ENCODE data around the gene OR13J1. TPM values are rescaled to one million over a fixed set of nuclear protein-coding genes. Genes with fewer than 3 reads are reported as not detected.
"Not testable (repeated sequence)": the region's sequence is repeated elsewhere in the genome, so short reads cannot be mapped to it uniquely, and the experiment has no call there.

Gene OR13J1
- total RNA-seq, 1 experiment from 2014 or later = not detected

GRCh38 chr9:35905051-35905781 lies 35.0 kb upstream of the OR13J1 start:
- DNase-seq (ENCODE audit: low read depth) = peak; percentile 84

- no peak for DNase-seq (ENCODE audit: low read depth)
Observed at GRCh38 chr9:35904338-35904737, 34.1 kb upstream of the OR13J1 start.

- peak; percentile 69 for DNase-seq (ENCODE audit: low read depth)
Observed at GRCh38 chr9:35903049-35903448, 32.8 kb upstream of the OR13J1 start.

- no peak for DNase-seq (ENCODE audit: low read depth)
Observed at GRCh38 chr9:35899021-35899420, 28.8 kb upstream of the OR13J1 start.

GRCh38 chr9:35898337-35898736 lies 28.1 kb upstream of the OR13J1 start:
- no peak for DNase-seq (ENCODE audit: low read depth)

GRCh38 chr9:35897376-35898099 lies 27.3 kb upstream of the OR13J1 start:
- DNase-seq (ENCODE audit: low read depth) = not testable (repeated sequence)

- DNase-seq (ENCODE audit: low read depth) = no peak
Observed at GRCh38 chr9:35896570-35896969, 26.4 kb upstream of the OR13J1 start.

- DNase-seq (ENCODE audit: low read depth) = no peak
Observed at GRCh38 chr9:35892051-35892450, 21.9 kb upstream of the OR13J1 start.

- no peak for DNase-seq (ENCODE audit: low read depth)
Observed at GRCh38 chr9:35891646-35892045, 21.4 kb upstream of the OR13J1 start.

- not testable (repeated sequence) for DNase-seq (ENCODE audit: low read depth)
Observed at GRCh38 chr9:35884908-35885307, 14.7 kb upstream of the OR13J1 start.

GRCh38 chr9:35882996-35883395 lies 12.8 kb upstream of the OR13J1 start:
- DNase-seq (ENCODE audit: low read depth) = peak; percentile 12

- DNase-seq (ENCODE audit: low read depth) = peak; percentile 76
Observed at GRCh38 chr9:35882263-35882848, 12.2 kb upstream of the OR13J1 start.

GRCh38 chr9:35872505-35872904 lies 2.3 kb upstream of the OR13J1 start:
- no peak for DNase-seq (ENCODE audit: low read depth)

- peak; percentile 93 for DNase-seq (ENCODE audit: low read depth)
Observed at GRCh38 chr9:35871545-35871944, 1.3 kb upstream of the OR13J1 start.

- DNase-seq (ENCODE audit: low read depth) = no peak
Observed at GRCh38 chr9:35869621-35870216, 482 bp downstream of the OR13J1 start.

GRCh38 chr9:35868933-35869332 lies 1.3 kb downstream of the OR13J1 start:
- DNase-seq (ENCODE audit: low read depth) = no peak

GRCh38 chr9:35867538-35867937 lies 2.7 kb downstream of the OR13J1 start:
- DNase-seq (ENCODE audit: low read depth) = no peak

GRCh38 chr9:35864695-35865255 lies 5.4 kb downstream of the OR13J1 start:
- no peak for DNase-seq (ENCODE audit: low read depth)

GRCh38 chr9:35863583-35863982 lies 6.6 kb downstream of the OR13J1 start:
- no peak for DNase-seq (ENCODE audit: low read depth)

GRCh38 chr9:35862328-35862727 lies 7.9 kb downstream of the OR13J1 start:
- no peak for DNase-seq (ENCODE audit: low read depth)

GRCh38 chr9:35861161-35861897 lies 8.9 kb downstream of the OR13J1 start:
- DNase-seq (ENCODE audit: low read depth) = no peak

- no peak for DNase-seq (ENCODE audit: low read depth)
Observed at GRCh38 chr9:35859990-35860339, 10.2 kb downstream of the OR13J1 start.
